Airway epithelial cell (primary cell): ENCODE data around the gene LCE2D. TPM values are rescaled to one million over a fixed set of nuclear protein-coding genes. Genes with fewer than 3 reads are reported as not detected.

Experiments used
- total RNA-seq: library from RNA; depleted of rRNA; stranded (reverse); fragments of >200 nt; gene quantifications from 2 replicates; pipeline ENCODE4 v1.2.3, GENCODE V29; 2015

Gene LCE2D, protein sequence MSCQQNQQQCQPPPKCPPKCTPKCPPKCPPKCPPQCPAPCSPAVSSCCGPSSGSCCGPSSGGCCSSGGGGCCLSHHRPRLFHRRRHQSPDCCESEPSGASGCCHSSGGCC
- not detected in 2 replicates for total RNA-seq

DNA sequence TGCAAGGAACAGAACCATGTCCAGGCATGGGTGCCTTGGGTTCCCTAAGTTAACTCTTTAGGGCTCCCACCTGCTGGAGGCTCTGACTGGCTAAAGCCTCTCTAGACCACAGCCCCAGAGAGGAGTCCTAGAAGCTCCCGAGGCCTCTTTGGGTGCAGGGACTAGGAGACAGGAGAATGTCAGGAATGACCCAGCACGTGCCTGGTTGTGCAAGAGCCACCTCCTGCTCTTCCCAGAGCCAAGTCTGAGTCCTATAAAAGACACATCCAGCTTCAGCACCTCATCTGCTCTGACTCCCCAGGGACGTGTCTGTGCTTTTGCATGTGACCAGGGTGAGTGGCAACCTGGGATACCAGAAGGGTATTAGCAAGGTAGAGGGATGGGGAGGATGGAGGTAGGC lies at the start of gene LCE2D:
LCE2D (plus strand) TSS at position 283 of the 400 bp plus-strand sequence. CDS start 726 bp downstream, outside the sequence.

DNA sequence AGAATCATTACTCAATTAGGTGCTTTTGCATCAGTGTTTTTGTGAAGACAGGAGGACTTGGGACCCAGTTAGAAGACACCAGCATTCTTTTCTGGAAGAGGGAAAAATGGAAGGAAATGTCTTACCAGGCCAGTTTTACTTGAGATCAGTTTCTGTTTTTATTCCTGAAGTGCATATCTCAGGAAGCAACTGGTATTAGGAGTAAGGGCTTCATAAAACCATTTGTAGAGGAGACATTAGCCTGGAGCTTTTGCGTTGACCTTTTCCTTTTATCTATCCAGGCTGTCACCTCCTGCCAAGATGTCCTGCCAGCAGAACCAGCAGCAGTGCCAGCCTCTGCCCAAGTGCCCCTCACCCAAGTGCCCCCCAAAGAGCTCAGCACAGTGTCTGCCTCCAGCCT lies 49.7 kb upstream of the LCE2D start, which contains the start of gene LCE3B:
LCE3B (plus strand) TSS at position 301 of the 400 bp plus-strand sequence; CDS start at position 301, 0 bp downstream.

DNA sequence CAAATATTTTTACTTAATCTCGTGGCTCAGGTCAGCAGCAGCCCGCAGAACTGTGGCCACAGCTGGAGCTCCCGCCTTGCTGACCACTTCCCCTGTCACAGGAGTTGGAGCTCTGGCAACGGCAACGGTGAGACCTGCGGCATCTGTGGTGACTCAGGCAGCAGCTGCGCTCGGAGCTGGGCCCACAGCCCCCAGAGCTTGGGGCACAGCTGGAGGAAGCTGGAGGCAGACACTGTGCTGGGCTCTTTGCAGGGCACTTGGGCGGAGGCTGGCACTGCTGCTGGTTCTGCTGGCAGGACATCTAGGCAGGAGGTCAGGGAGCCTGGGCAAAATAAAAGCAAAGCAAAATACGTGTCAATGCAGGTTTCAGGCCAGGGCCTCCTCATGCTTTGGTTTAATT lies 40.4 kb upstream of the LCE2D start, which contains the start of gene LCE3A:
LCE3A (minus strand) TSS at position 301 of the 400 bp plus-strand sequence; CDS start at position 301, 0 bp downstream.

DNA sequence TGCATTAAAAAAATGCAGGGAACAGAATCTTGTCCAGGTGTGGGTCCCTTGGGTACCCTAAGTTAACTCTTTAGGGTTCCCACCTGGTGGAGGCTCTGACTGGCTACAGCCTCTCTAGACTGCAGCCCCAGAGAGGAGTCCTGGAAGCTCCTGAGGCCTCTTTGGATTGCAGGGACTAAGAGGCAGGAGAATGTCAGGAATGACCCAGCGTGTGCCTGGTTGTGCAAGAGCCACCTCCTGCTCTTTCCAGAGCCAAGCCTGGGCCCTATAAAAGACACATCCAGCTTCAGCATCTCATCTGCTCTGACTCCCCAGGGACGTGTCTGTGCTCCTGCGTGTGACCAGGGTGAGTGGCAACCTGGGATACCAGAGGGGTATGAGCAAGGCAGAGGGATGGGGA lies 11.8 kb downstream of the LCE2D start, which contains the start of gene LCE2C:
LCE2C (plus strand) TSS at position 297 of the 400 bp plus-strand sequence. CDS start 737 bp downstream, outside the sequence.

DNA sequence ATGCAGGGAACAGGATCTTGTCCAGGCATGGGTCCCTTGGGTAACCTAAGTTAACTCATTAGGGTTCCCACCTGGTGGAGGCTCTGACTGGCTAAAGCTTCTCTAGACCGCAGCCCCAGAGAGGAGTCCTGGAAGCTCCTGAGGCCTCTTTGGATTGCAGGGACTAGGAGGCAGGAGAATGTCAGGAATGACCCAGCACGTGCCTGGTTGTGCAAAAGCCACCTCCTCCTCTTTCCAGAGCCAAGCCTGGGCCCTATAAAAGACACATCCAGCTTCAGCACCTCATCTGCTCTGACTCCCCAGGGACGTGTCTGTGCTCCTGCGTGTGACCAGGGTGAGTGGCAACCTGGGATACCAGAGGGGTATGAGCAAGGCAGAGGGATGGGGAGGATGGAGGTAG lies 22.6 kb downstream of the LCE2D start, which contains the start of gene LCE2B:
LCE2B (plus strand) TSS at position 301 of the 400 bp plus-strand sequence. CDS start 721 bp downstream, outside the sequence.

DNA sequence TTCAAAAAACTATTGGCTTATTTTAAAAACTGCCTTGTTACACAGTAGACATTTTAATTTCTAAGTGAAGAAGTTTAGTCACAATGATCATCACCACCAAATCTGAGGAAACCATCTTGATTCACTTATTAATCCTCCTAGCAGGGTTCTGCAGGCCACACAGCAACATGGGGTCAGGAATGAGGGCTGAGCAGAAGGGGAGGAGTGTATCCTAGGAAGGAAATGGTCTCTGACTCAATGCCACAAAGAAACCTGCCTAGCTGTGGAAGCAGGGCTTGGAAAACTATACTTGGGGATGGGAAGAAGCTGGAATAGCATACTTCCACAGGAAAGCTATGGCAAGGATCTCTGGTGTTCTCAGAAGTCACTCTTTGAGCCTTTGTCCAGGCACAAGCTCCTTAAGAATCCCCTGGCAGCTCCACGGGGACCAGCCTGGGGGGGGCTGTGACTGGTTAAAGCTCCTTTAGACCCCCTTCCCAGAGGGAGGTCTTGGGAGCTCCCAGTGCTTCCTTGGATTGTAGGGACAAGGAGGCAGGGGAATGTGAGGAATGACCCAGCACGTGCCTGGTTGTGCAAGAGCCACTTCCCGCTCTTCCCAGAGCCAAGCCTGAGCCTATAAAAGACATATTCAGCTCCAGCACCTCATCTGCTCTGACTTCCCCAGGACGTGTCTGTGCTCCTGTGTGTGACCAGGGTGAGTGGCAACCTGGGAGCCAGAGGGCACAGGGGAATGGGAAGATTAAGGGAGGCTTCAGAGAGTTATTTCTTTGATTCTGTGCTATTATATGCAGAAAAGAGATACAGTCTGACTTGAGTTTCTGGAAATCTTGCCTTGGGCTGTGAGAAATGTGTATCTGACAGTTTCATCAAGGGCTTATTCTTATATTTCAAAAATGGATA lies 34.8 kb downstream of the LCE2D start, which contains the start of gene LCE2A:
LCE2A (plus strand) TSS at position 645 of the 900 bp plus-strand sequence. CDS start 557 bp downstream, outside the sequence.

DNA sequence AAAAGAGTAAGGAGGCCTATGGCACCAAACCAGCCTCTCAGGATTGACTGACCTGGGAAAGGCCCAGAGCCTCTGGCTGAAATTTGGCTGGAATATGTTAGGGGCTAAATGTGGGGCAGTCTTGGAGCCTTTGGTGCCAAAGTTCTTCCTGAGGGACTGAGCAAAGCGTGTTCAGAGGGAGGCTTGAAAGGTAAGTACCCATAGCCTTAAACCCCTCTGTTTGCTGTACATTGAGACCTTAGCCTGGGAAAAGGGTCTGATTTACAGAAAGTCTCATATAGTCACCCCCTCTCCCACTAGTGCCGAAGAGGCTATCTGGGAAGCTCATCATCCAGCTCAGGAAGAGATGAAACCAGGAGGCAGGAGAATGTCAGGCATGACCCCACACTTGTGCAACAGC lies 44.7 kb downstream of the LCE2D start, which contains the start of gene LCE4A:
LCE4A (plus strand) TSS at position 301 of the 400 bp plus-strand sequence. CDS start 916 bp downstream, outside the sequence.

Other genes with a start within 250 kb of the LCE2D start
- 5.2 and 6.1 TPM in 2 replicates for gene CRNN, start 249.1 kb upstream of the LCE2D start, total RNA-seq
- not detected in 2 replicates for gene LCE5A, start 152.6 kb upstream of the LCE2D start, total RNA-seq
- 9.1 and 12.0 TPM in 2 replicates for gene CRCT1, start 148.9 kb upstream of the LCE2D start, total RNA-seq
- 0.23 and 0.63 TPM in 2 replicates for gene LCE3E, start 96.6 kb upstream of the LCE2D start, total RNA-seq
- 0.60 TPM in 1 of 2 replicates, not detected in the other for gene LCE3D, start 82.9 kb upstream of the LCE2D start, total RNA-seq
- not detected in 2 replicates for gene LCE3C, start 63.1 kb upstream of the LCE2D start, total RNA-seq
- not detected in 2 replicates for gene LCE3B, start 49.6 kb upstream of the LCE2D start, total RNA-seq
- gene LCE3A, start 40.3 kb upstream of the LCE2D start, total RNA-seq: not detected in 2 replicates
- gene LCE2C, start 11.9 kb downstream of the LCE2D start, total RNA-seq: not detected in 2 replicates
- not detected in 2 replicates for gene LCE2B, start 22.7 kb downstream of the LCE2D start, total RNA-seq
- not detected in 2 replicates for gene LCE2A, start 35.0 kb downstream of the LCE2D start, total RNA-seq
- gene LCE4A, start 44.8 kb downstream of the LCE2D start, total RNA-seq: not detected in 2 replicates
- gene KPRP, start 94.6 kb downstream of the LCE2D start, total RNA-seq: not detected in 2 replicates
- gene LCE1F, start 111.8 kb downstream of the LCE2D start, total RNA-seq: not detected in 2 replicates
- 0.37 TPM in 1 of 2 replicates, not detected in the other for gene LCE1E, start 122.9 kb downstream of the LCE2D start, total RNA-seq
- gene LCE1D, start 133.3 kb downstream of the LCE2D start, total RNA-seq: not detected in 2 replicates
- gene LCE1C, start 143.3 kb downstream of the LCE2D start, total RNA-seq: not detected in 2 replicates
- gene LCE1B, start 148.6 kb downstream of the LCE2D start, total RNA-seq: not detected in 2 replicates
- not detected in 2 replicates for gene LCE1A, start 164.1 kb downstream of the LCE2D start, total RNA-seq
- gene LCE6A, start 179.5 kb downstream of the LCE2D start, total RNA-seq: not detected in 2 replicates
- not detected in 2 replicates for gene LCE7A, start 196.6 kb downstream of the LCE2D start, total RNA-seq
- not detected in 2 replicates for gene SMCP, start 214.9 kb downstream of the LCE2D start, total RNA-seq
- gene IVL, start 245.2 kb downstream of the LCE2D start, total RNA-seq: 46.3 and 60.1 TPM in 2 replicates